GM12878 (cell line): ENCODE results near the gene NLGN4X. TPM values are rescaled to one million over a fixed set of nuclear protein-coding genes. Genes with fewer than 3 reads are reported as not detected.

ENCODE experiments used
- ATAC-seq: fragments of 200-7000 bp; cut with Tn5 transposase; 3 replicates; pipeline ENCODE4 v1.9.1; 2020; ENCODE audit warnings: mild to moderate bottlenecking, moderate library complexity
- BruUV-seq: library from RNA; stranded (reverse); fragments of 400-500 nt; replicated peaks from 2 replicates; lab custom pipeline; 2021; lab: Mats Ljungman, UMichigan
- CTCF ChIA-PET: fragments of 300-600 bp; sonication (Branson Sonifier 250); formaldehyde crosslinking; extraction: SDS; loops from one replicate; lab custom pipeline; 2021; ENCODE audit warnings: inconsistent platforms; lab: Yijun Ruan, JAX
- POLR2A ChIA-PET: fragments of 350-600 bp; formaldehyde crosslinking; extraction: SDS; loops from one replicate; lab custom pipeline; 2021; ENCODE audit warnings: inconsistent platforms; lab: Charles Lee
- RAD21 ChIA-PET: fragments of 300-600 bp; sonication (Branson Sonifier 250); formaldehyde crosslinking; loops from one replicate; lab custom pipeline; 2023; ENCODE audit warnings: antibody characterized with exemption; ENCODE audit not compliant: unreplicated experiment; lab: Charles Lee
- SMC1A ChIA-PET: fragments of 300-600 bp; sonication (Branson Sonifier 250); formaldehyde crosslinking; loops from one replicate; lab custom pipeline; 2023; ENCODE audit not compliant: unreplicated experiment, uncharacterized antibody; lab: Charles Lee
- DNase-seq: peaks from one replicate; pipeline ENCODE4 v3.0.0-alpha.2; 2011; ENCODE audit warnings: low read depth, low spot score
- FAIRE-seq: peaks from 3 replicates; lab custom pipeline; 2011; peaks lifted over from hg19 to GRCh38; lab: Jason Lieb, UNC
- H2AFZ ChIP-seq: 2 replicates; pipeline ENCODE4 v1.6.0; 2011; ENCODE audit warnings: low read depth, low read length, control low read depth; ENCODE audit not compliant: control insufficient read depth
- H3K27ac ChIP-seq: 2 replicates; pipeline ENCODE4 v1.5.1; 2011; ENCODE audit warnings: control low read depth; ENCODE audit not compliant: control insufficient read depth, insufficient read depth
- H3K27me3 ChIP-seq, 2 experiments: replicated peaks in 1 of 2; 2 replicates each; pipeline versions ENCODE4 v1.6.0 to v1.6.1; 2011; ENCODE audit warnings: low read length in 1 of 2; ENCODE audit not compliant: control insufficient read depth in 2 of 2, insufficient read depth in 2 of 2
- H3K36me3 ChIP-seq, 2 experiments: 2 replicates each; pipeline ENCODE4 v1.5.1; 2011; ENCODE audit warnings: low read length in 1 of 2; ENCODE audit not compliant: control insufficient read depth in 2 of 2, insufficient read depth in 2 of 2
- H3K4me1 ChIP-seq: 2 replicates; pipeline ENCODE4 v1.6.1; 2011; ENCODE audit warnings: mild to moderate bottlenecking, low read length, moderate library complexity, mixed read lengths; ENCODE audit not compliant: control insufficient read depth, insufficient read depth
- H3K4me2 ChIP-seq: 2 replicates; pipeline ENCODE4 v1.6.0; 2011; ENCODE audit warnings: control low read depth; ENCODE audit not compliant: control insufficient read depth, insufficient read depth
- H3K4me3 ChIP-seq: fragments of 200-600 bp; sonication (generic); 2 replicates; pipeline ENCODE4 v1.5.1; 2016
- H3K79me2 ChIP-seq: 2 replicates; pipeline ENCODE4 v1.6.0; 2011; ENCODE audit warnings: low read length; ENCODE audit not compliant: control insufficient read depth, insufficient read depth
- H3K9ac ChIP-seq: 2 replicates; pipeline ENCODE4 v1.8.0; 2011; ENCODE audit warnings: low read length, control low read depth, mixed read lengths; ENCODE audit not compliant: control insufficient read depth, insufficient read depth
- H3K9me3 ChIP-seq: replicated peaks from 3 replicates; pipeline ENCODE4 v1.5.1; 2011; ENCODE audit warnings: mild to moderate bottlenecking, low read length; ENCODE audit not compliant: control insufficient read depth, insufficient read depth
- H4K20me1 ChIP-seq: 2 replicates; pipeline ENCODE4 v1.6.0; 2011; ENCODE audit not compliant: control insufficient read depth, insufficient read depth
- HDAC6 ChIP-seq: fragments of 200-600 bp; sonication (generic); IDR thresholded peaks from one replicate; pipeline ENCODE4 v1.8.0; 2017; ENCODE audit warnings: antibody characterized with exemption; ENCODE audit not compliant: unreplicated experiment
- NFYB ChIP-seq: IDR thresholded peaks from 2 replicates; pipeline ENCODE4 v1.6.1; 2011; ENCODE audit warnings: low read depth, mild to moderate bottlenecking, low read length, improper control_type of control experiment, moderate library complexity; ENCODE audit not compliant: insufficient read depth
- NR2F1 ChIP-seq: fragments of 450-650 bp; conservative IDR thresholded peaks from 2 replicates; pipeline ENCODE4 v1.6.1; 2017; ENCODE audit warnings: mild to moderate bottlenecking
- POLR2AphosphoS5 ChIP-seq: IDR thresholded peaks from 2 replicates; pipeline ENCODE4 v1.6.1; 2011; ENCODE audit warnings: mild to moderate bottlenecking, low read length, inconsistent platforms
- SMAD5 ChIP-seq: IDR thresholded peaks from 2 replicates; pipeline ENCODE4 v1.6.1; 2016; ENCODE audit warnings: antibody characterized with exemption, low read depth
- SRF ChIP-seq, 2 experiments: IDR thresholded peaks; 2 replicates each; pipeline ENCODE4 v1.6.1; 2011; ENCODE audit warnings: low read depth in 2 of 2, low read length in 2 of 2, mild to moderate bottlenecking in 1 of 2, moderate library complexity in 1 of 2
- TAF1 ChIP-seq: IDR thresholded peaks from 2 replicates; pipeline ENCODE4 v1.6.1; 2011; ENCODE audit warnings: mild to moderate bottlenecking, low read depth, low read length, borderline replicate concordance
- WGBS: methylation state at CpG from one replicate; pipeline ENCODE4 v1.1.6; 2016; ENCODE audit warnings: low lambda C conversion rate; ENCODE audit not compliant: insufficient replicate concordance, insufficient coverage; ENCODE audit errors: missing lambda C conversion rate; 5-methylcytosine and 5-hydroxymethylcytosine counted together
- in situ Hi-C: fragments of 300-500 bp; cut with MboI; formaldehyde crosslinking; loops from 9 replicates; pipeline ENCODE4 v1.14.3; 2018; ENCODE audit warnings: mixed read lengths
- intact Hi-C: fragments of 100-400 bp; cut with micrococcal nuclease; formaldehyde crosslinking; loops from one replicate; pipeline ENCODE4 v1.14.2; 2022; ENCODE audit not compliant: unreplicated experiment
- polyA plus RNA-seq, 11 experiments: library from polyadenylated mRNA; depleted of rRNA in 4 of 11; unstranded in 6 of 11; stranded (reverse) in 5 of 11; fragments of >200 nt; fragmentation: Nextera tagmentation in 4 of 11; fragmentation: Illumina TruSeq in 1 of 11; extraction: Ambion mirVana in 4 of 11; extraction: Trizol in 1 of 11; gene quantifications; 1 replicate in 1 of 11; 2 replicates in 10 of 11; pipeline versions ENCODE4 v1.2.1 to v1.2.3, GENCODE V29; 2011 to 2016; ENCODE audit warnings: inconsistent platforms in 2 of 11, missing spikeins in 2 of 11, low read depth in 1 of 11
- total RNA-seq, 4 experiments: library from RNA; depleted of rRNA in 3 of 4; stranded (reverse); fragments of >200 nt in 3 of 4; fragmentation: Illumina TruSeq in 1 of 4; extraction: Trizol in 1 of 4; gene quantifications; 2 replicates each; pipeline versions ENCODE4 v1.2.1 to v1.2.3, GENCODE V29; 2013 to 2021
- TF ChIP-seq, protein P1 (sequence below): fragments of 450-650 bp; IDR thresholded peaks from 2 replicates; pipeline ENCODE4 v1.6.1; 2017; ENCODE audit warnings: mild to moderate bottlenecking, moderate library complexity
- TF ChIP-seq, protein P2 (sequence below): fragments of 450-650 bp; IDR thresholded peaks from 2 replicates; pipeline ENCODE4 v1.6.1; 2017; ENCODE audit warnings: borderline replicate concordance
- TF ChIP-seq, protein P3 (sequence below): IDR thresholded peaks from 2 replicates; pipeline ENCODE4 v1.6.1; 2011; ENCODE audit warnings: low read depth, mild to moderate bottlenecking, low read length, moderate library complexity, borderline replicate concordance; ENCODE audit errors: extremely low read depth
- TF ChIP-seq, protein P4 (sequence below): fragments of 450-650 bp; IDR thresholded peaks from 2 replicates; pipeline ENCODE4 v1.6.1; 2014; ENCODE audit warnings: mild to moderate bottlenecking

NLGN4X gene
- total and polyA plus RNA-seq, 10 of the 15 experiments (the other 5 are each of a cell fraction or from before 2014, with no cell fraction given) = 0.02 to 1.5 (median 0.09) TPM; not detected in 2

DNA sequence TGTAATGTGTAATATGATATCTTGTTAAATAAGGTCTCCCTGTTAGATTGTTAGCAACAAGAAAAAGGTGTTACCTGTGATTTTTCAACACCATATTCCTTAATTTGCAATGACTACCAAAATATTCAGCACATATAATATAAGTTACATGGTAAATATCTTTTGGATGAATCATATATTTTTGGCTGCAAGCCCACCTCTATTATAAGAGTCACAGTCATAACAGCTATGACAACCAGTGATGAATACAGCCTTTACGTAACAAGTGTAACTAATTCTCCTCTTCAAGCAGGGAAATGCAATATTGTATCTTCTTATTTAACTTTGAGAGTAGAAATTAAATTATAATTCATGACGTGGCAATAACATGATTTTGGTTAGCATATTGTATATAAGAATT lies 187.0 kb downstream of the NLGN4X start:
- H3K27ac ChIP-seq = no peak overlapping the region
- H3K27me3 ChIP-seq = no peaks in the 10 kb centered on the region
- H3K79me2 ChIP-seq = no peaks in the 10 kb centered on the region
- CTCF ChIA-PET = interaction anchor here (1.1 kb wide), 1 partner anchor 15 kb away, joined by 3 read pairs; no protein-coding TSS in a partner anchor
- RAD21 ChIA-PET = no interaction called here
- no peak for TF ChIP-seq HDAC6
- TF ChIP-seq, protein P1, sequence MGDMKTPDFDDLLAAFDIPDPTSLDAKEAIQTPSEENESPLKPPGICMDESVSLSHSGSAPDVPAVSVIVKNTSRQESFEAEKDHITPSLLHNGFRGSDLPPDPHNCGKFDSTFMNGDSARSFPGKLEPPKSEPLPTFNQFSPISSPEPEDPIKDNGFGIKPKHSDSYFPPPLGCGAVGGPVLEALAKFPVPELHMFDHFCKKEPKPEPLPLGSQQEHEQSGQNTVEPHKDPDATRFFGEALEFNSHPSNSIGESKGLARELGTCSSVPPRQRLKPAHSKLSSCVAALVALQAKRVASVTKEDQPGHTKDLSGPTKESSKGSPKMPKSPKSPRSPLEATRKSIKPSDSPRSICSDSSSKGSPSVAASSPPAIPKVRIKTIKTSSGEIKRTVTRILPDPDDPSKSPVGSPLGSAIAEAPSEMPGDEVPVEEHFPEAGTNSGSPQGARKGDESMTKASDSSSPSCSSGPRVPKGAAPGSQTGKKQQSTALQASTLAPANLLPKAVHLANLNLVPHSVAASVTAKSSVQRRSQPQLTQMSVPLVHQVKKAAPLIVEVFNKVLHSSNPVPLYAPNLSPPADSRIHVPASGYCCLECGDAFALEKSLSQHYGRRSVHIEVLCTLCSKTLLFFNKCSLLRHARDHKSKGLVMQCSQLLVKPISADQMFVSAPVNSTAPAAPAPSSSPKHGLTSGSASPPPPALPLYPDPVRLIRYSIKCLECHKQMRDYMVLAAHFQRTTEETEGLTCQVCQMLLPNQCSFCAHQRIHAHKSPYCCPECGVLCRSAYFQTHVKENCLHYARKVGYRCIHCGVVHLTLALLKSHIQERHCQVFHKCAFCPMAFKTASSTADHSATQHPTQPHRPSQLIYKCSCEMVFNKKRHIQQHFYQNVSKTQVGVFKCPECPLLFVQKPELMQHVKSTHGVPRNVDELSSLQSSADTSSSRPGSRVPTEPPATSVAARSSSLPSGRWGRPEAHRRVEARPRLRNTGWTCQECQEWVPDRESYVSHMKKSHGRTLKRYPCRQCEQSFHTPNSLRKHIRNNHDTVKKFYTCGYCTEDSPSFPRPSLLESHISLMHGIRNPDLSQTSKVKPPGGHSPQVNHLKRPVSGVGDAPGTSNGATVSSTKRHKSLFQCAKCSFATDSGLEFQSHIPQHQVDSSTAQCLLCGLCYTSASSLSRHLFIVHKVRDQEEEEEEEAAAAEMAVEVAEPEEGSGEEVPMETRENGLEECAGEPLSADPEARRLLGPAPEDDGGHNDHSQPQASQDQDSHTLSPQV = no peak
- TF ChIP-seq, protein P2, sequence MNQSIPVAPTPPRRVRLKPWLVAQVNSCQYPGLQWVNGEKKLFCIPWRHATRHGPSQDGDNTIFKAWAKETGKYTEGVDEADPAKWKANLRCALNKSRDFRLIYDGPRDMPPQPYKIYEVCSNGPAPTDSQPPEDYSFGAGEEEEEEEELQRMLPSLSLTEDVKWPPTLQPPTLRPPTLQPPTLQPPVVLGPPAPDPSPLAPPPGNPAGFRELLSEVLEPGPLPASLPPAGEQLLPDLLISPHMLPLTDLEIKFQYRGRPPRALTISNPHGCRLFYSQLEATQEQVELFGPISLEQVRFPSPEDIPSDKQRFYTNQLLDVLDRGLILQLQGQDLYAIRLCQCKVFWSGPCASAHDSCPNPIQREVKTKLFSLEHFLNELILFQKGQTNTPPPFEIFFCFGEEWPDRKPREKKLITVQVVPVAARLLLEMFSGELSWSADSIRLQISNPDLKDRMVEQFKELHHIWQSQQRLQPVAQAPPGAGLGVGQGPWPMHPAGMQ = no peak
- TF ChIP-seq NR2F1 = no peak
- no peak for TF ChIP-seq POLR2AphosphoS5
- no peak for TF ChIP-seq SMAD5
- TF ChIP-seq, protein P3, sequence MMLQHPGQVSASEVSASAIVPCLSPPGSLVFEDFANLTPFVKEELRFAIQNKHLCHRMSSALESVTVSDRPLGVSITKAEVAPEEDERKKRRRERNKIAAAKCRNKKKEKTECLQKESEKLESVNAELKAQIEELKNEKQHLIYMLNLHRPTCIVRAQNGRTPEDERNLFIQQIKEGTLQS = no peak
- TF ChIP-seq NFYB = no peak
- TF ChIP-seq SRF (IDR thresholded peaks at IDR 0.05; ENCODE audit: low read depth in 2 of 2, low read length in 2 of 2) = no peak
- TF ChIP-seq, protein P4, sequence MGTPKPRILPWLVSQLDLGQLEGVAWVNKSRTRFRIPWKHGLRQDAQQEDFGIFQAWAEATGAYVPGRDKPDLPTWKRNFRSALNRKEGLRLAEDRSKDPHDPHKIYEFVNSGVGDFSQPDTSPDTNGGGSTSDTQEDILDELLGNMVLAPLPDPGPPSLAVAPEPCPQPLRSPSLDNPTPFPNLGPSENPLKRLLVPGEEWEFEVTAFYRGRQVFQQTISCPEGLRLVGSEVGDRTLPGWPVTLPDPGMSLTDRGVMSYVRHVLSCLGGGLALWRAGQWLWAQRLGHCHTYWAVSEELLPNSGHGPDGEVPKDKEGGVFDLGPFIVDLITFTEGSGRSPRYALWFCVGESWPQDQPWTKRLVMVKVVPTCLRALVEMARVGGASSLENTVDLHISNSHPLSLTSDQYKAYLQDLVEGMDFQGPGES = no peak
- no peak for TF ChIP-seq TAF1
- no peak for ATAC-seq
- in situ Hi-C loops (no loop called here), intact Hi-C loops (no loop called here)
- DNase-seq = no peak
- no peaks in the 10 kb centered on the region for H3K9me3 ChIP-seq
- 0% methylated on average over 2 of the region's 2 CpGs for WGBS
- no peaks in the 10 kb centered on the region for H3K36me3 ChIP-seq
- no peak overlapping the region for H3K4me3 ChIP-seq
- no TSS peak for BruUV-seq
- no peak for FAIRE-seq
- POLR2A ChIA-PET = no interaction called here
- no peaks in the 10 kb centered on the region for H3K4me1 ChIP-seq
- no peak overlapping the region for H2AFZ ChIP-seq
- no peak overlapping the region for H3K9ac ChIP-seq
- SMC1A ChIA-PET = interaction anchor here (0.7 kb wide), 1 partner anchor 12 kb away, joined by 3 read pairs; no protein-coding TSS in a partner anchor
- no peak overlapping the region for H3K4me2 ChIP-seq
- no peaks in the 10 kb centered on the region for H4K20me1 ChIP-seq
